K562 (cell line): Measurements from ENCODE around the gene SFXN2. TPM values are rescaled to one million over a fixed set of nuclear protein-coding genes. Genes with fewer than 3 reads are reported as not detected.

Experiments used
- ARID1B ChIP-seq: fragments of 450-650 bp; IDR thresholded peaks from 2 replicates; pipeline ENCODE4 v1.6.1; 2016; ENCODE audit warnings: antibody characterized with exemption, mild to moderate bottlenecking, inconsistent platforms
- CUX1 ChIP-seq: fragments of 200-800 bp; sonication (Bioruptor generic); IDR thresholded peaks from 2 replicates; pipeline ENCODE4 v1.6.1; 2016; ENCODE audit warnings: missing genetic modification characterization, missing compliant biosample characterization
- DPF2 ChIP-seq: fragments of 450-650 bp; IDR thresholded peaks from 2 replicates; pipeline ENCODE4 v1.6.1; 2016
- EHMT2 ChIP-seq: fragments of 450-650 bp; IDR thresholded peaks from 2 replicates; pipeline ENCODE4 v1.6.1; 2018; ENCODE audit warnings: antibody characterized with exemption
- EWSR1 ChIP-seq: fragments of 450-650 bp; IDR thresholded peaks from 2 replicates; pipeline ENCODE4 v1.6.1; 2018; ENCODE audit warnings: borderline replicate concordance, mild to moderate bottlenecking, low read depth, moderate library complexity; ENCODE audit not compliant: partially characterized antibody
- FOXJ3 ChIP-seq: sonication (generic); formaldehyde crosslinking; IDR thresholded peaks from 2 replicates; pipeline ENCODE4 v1.4.0; 2020; ENCODE audit warnings: mild to moderate bottlenecking, missing genetic modification reagents
- FOXK2 ChIP-seq, 2 experiments: fragments of 450-650 bp; IDR thresholded peaks in 1 of 2; conservative IDR thresholded peaks in 1 of 2; 2 replicates each; pipeline ENCODE4 v1.6.1; 2016; ENCODE audit warnings: low read depth in 2 of 2, mild to moderate bottlenecking in 1 of 2
- LARP7 ChIP-seq: fragments of 450-650 bp; IDR thresholded peaks from 2 replicates; pipeline ENCODE4 v1.6.1; 2016
- MEF2D ChIP-seq: conservative IDR thresholded peaks from 2 replicates; pipeline ENCODE4 v1.6.1; 2016; ENCODE audit warnings: low read depth, missing genetic modification characterization, missing compliant biosample characterization
- MTA1 ChIP-seq: fragments of 450-650 bp; IDR thresholded peaks from 2 replicates; pipeline ENCODE4 v1.6.1; 2017; ENCODE audit warnings: borderline replicate concordance
- PKNOX1 ChIP-seq: fragments of 450-650 bp; IDR thresholded peaks from 2 replicates; pipeline ENCODE4 v1.6.1; 2016
- SETDB1 ChIP-seq: IDR thresholded peaks from one replicate; pipeline ENCODE4 v1.6.1; 2012; ENCODE audit warnings: low read length, control low read depth, inconsistent platforms
- SMARCE1 ChIP-seq: fragments of 450-650 bp; IDR thresholded peaks from 2 replicates; pipeline ENCODE4 v1.7.1; 2016; ENCODE audit warnings: mild to moderate bottlenecking
- SP1 ChIP-seq: sonication (generic); formaldehyde crosslinking; IDR thresholded peaks from 2 replicates; pipeline ENCODE4 v1.8.1; 2022; ENCODE audit warnings: mild to moderate bottlenecking, missing genetic modification reagents
- SRSF7 ChIP-seq: fragments of 200-400 bp; formaldehyde crosslinking; optimal IDR thresholded peaks from 2 replicates; pipeline ENCODE3; 2017; ENCODE audit warnings: mild to moderate bottlenecking, low read depth, low read length
- TFAP4 ChIP-seq: sonication (generic); formaldehyde crosslinking; IDR thresholded peaks from 2 replicates; pipeline ENCODE4 v1.8.0; 2022; ENCODE audit warnings: missing genetic modification reagents, mild to moderate bottlenecking, moderate library complexity, borderline replicate concordance
- YBX1 ChIP-seq: fragments of 450-650 bp; IDR thresholded peaks from 2 replicates; pipeline ENCODE4 v1.7.1; 2016; ENCODE audit warnings: mild to moderate bottlenecking
- ZHX1 ChIP-seq: fragments of 150-350 bp; conservative IDR thresholded peaks from 2 replicates; pipeline ENCODE4 v1.6.1; 2014; ENCODE audit warnings: low read length
- ZNF263 ChIP-seq: sonication (generic); formaldehyde crosslinking; IDR thresholded peaks from 2 replicates; pipeline ENCODE4 v1.8.0; 2022; ENCODE audit warnings: mild to moderate bottlenecking, missing genetic modification reagents, borderline replicate concordance
- ZNF717 ChIP-seq: fragments of 250-450 bp; sonication (Bioruptor Pico); IDR thresholded peaks from 2 replicates; pipeline ENCODE4 v1.5.0; 2021
- ZNF785 ChIP-seq: fragments of 250-450 bp; sonication (Bioruptor Pico); IDR thresholded peaks from 2 replicates; pipeline ENCODE4 v1.4.0; 2020; ENCODE audit warnings: mild to moderate bottlenecking
- polyA plus RNA-seq, 8 experiments: library from polyadenylated mRNA; depleted of rRNA in 4 of 8; stranded (reverse) in 5 of 8; unstranded in 3 of 8; fragments of >200 nt; fragmentation: Nextera tagmentation in 2 of 8; fragmentation: Illumina TruSeq in 1 of 8; extraction: Ambion mirVana in 2 of 8; extraction: Trizol in 1 of 8; gene quantifications; 2 replicates each; pipeline versions ENCODE4 v1.2.1 to v1.2.3, GENCODE V29; 2011 to 2014; ENCODE audit warnings: inconsistent platforms in 1 of 8, missing spikeins in 1 of 8
- total RNA-seq, 7 experiments: library from RNA; depleted of rRNA in 6 of 7; stranded (reverse); fragments of >200 nt in 6 of 7; fragmentation: Illumina TruSeq in 2 of 7; extraction: Trizol in 2 of 7; gene quantifications; 2 replicates each; pipeline versions ENCODE4 v1.2.1 to v1.2.3, GENCODE V29; 2011 to 2021; ENCODE audit warnings: low replicate concordance in 1 of 7

SFXN2 gene
- total and polyA plus RNA-seq, 9 of the 15 experiments (the other 6 are each of a cell fraction or from before 2014, with no cell fraction given) = 7.3 to 23.8 (median 15.7) TPM

GRCh38 chr10:102735065-102735562 lies 20.7 kb downstream of the SFXN2 start (continued):
- TF ChIP-seq TFAP4 (CRISPR knock-in tag) = no peak
- 0 out of 2 replicates have a peak, but pooled peaks have one; percentile 16 for TF ChIP-seq SMARCE1
- TF ChIP-seq LARP7 = peak; percentile 81; the same call in 1 of the 2 replicates
- TF ChIP-seq ZHX1 = no peak
- TF ChIP-seq ARID1B = 0 out of 2 replicates have a peak, but pooled peaks have one; percentile 22
- TF ChIP-seq SRSF7 = no peak
- TF ChIP-seq YBX1 = 0 out of 2 replicates have a peak, but pooled peaks have one; percentile 38
- TF ChIP-seq ZNF717 (CRISPR knock-in tag) = no peak
- peak; percentile 45; the same call in 1 of the 2 replicates for TF ChIP-seq EHMT2
- TF ChIP-seq SP1 = no peak
- TF ChIP-seq MTA1 = 0 out of 2 replicates have a peak, but pooled peaks have one; percentile 55
- peak; percentile 57 for TF ChIP-seq DPF2
- TF ChIP-seq PKNOX1 = peak; percentile 80
- no peak for TF ChIP-seq SETDB1
- TF ChIP-seq FOXJ3 = no peak
- no peak for TF ChIP-seq CUX1 (CRISPR knock-in tag)
- no peak for TF ChIP-seq MEF2D (tag)
- TF ChIP-seq ZNF263 (CRISPR knock-in tag) = peak; percentile 97
- TF ChIP-seq FOXK2 (conservative IDR thresholded peaks at IDR 0.05 in 1 of 2, IDR thresholded peaks at IDR 0.05 in 1 of 2; ENCODE audit: low read depth in 2 of 2) = peak; percentile 80 to 83
- no peak for TF ChIP-seq EWSR1
- no peak for TF ChIP-seq ZNF785
